Esophagus muscularis mucosa (tissue), 3 donors: Measurements from ENCODE around the gene SLC1A4.

ENCODE experiments used
- CTCF ChIP-seq, 3 experiments: fragments of 200-600 bp in 2 of 3; fragments of 450-650 bp in 1 of 3; sonication (generic) in 2 of 3; IDR thresholded peaks; one replicate each; pipeline ENCODE4 v1.5.1; 2017 to 2019; ENCODE audit warnings: antibody characterized with exemption in 3 of 3, mild to moderate bottlenecking in 2 of 3, moderate library complexity in 1 of 3
- POLR2A ChIP-seq: fragments of 450-650 bp; IDR thresholded peaks from one replicate; pipeline ENCODE4 v1.6.1; 2017; ENCODE audit warnings: antibody characterized with exemption, moderate library complexity, mild to moderate bottlenecking, low read depth

DNA sequence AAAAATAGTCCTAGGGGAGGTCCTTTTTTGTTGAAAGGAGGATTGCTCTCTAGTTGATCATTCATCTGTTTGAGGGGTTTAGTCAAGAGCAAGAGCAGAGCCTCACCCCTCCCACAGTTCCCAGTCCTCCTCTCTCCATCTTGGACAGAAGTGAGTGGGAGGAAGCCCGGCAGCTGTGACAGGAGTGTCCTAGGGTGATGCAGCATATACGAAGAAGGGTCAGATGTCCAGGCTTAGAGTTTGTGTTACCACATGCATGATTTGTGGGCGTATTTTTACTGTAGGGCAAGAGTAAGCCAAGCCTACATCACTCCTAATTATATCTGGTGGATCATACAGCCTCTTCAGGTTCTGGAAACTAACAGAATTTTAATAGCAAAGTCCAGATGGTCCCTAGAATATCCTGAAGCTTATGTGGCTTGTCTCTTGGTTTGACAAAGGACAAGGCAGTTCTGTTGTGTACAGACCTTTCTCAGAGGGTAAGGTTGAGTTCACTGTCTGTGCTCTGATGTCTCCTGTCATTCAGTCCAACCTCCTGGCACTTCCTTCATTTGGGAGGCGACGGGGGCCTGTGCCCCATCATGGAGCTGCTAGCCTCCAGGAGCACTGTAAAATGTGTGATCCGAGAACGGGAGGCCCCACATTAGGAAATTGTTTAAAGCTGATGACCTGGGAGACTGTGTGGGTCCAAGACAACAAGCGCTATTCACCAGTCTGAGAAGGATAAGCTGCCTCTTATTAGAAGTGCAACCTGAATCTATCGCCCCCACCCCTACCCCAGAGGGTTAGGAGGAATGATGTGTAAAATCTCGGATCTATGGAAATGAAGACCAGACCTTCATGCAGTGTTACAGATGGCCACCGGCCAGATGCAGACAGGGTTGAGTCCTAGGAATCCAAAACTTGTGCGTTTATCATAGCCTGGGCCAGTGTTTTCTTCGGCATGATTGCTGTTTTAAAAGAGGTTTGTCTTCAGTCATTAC lies 73.9 kb downstream of the SLC1A4 start:
- TF ChIP-seq CTCF (IDR thresholded peaks at IDR 0.05) (no peak), POLR2A (no peak)
